ENCODE results near the gene MTERF1.

Gene MTERF1

DNA sequence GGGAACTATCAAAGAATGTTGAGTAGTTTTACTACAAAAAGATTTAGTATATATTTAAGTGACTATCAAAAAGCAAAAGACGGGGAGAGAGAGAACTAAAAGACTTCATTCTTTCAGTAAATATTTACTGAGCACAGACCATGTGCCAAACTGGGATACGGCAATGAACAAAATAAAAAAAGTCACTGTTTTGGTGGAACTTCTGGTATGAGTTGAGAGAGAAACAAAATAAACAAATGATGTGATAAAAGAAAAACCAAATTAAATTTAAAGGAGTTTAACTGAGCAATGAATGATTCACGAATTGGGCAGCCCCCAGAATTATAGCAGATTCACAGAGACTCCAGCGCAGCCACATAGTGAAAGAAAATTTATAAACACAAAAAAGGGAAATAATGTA, 42.4 kb upstream of the MTERF1 start:
- Histone ChIP-seq H3K27me3 (ENCODE audit: insufficient read depth, low read length, poor library complexity) (no peaks in the 10 kb centered on the region), H3K9me3 (ENCODE audit: insufficient read depth, low read length, severe bottlenecking) (no peaks in the 10 kb centered on the region), H4K20me1 (ENCODE audit: insufficient read depth, low read length) (no peaks in the 10 kb centered on the region), H3K4me1 (ENCODE audit: insufficient read depth, low read length) (no peaks in the 10 kb centered on the region), H3K79me2 (ENCODE audit: insufficient read depth, low read length) (no peaks in the 10 kb centered on the region), H2AFZ (ENCODE audit: low read depth, low read length) (no peak overlapping the region), H3K27ac (ENCODE audit: low read length) (no peak overlapping the region), H3K4me2 (ENCODE audit: insufficient read depth, low read length) (no peak overlapping the region), H3K36me3 (ENCODE audit: insufficient read depth, low read length) (no peaks in the 10 kb centered on the region), H3K4me3 (ENCODE audit: low read depth in 1 of 2, low read length in 2 of 2) (no peak overlapping the region), H3K9ac (ENCODE audit: low read depth, low read length) (no peak overlapping the region)
- DNase-seq: no peak
- ATAC-seq (ENCODE audit: insufficient read depth, low read depth): no peak
- TF ChIP-seq, protein P1, sequence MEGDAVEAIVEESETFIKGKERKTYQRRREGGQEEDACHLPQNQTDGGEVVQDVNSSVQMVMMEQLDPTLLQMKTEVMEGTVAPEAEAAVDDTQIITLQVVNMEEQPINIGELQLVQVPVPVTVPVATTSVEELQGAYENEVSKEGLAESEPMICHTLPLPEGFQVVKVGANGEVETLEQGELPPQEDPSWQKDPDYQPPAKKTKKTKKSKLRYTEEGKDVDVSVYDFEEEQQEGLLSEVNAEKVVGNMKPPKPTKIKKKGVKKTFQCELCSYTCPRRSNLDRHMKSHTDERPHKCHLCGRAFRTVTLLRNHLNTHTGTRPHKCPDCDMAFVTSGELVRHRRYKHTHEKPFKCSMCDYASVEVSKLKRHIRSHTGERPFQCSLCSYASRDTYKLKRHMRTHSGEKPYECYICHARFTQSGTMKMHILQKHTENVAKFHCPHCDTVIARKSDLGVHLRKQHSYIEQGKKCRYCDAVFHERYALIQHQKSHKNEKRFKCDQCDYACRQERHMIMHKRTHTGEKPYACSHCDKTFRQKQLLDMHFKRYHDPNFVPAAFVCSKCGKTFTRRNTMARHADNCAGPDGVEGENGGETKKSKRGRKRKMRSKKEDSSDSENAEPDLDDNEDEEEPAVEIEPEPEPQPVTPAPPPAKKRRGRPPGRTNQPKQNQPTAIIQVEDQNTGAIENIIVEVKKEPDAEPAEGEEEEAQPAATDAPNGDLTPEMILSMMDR (IDR thresholded peaks at IDR 0.05; ENCODE audit: borderline replicate concordance, extremely low read depth, low read length, poor library complexity, severe bottlenecking): no peak

DNA sequence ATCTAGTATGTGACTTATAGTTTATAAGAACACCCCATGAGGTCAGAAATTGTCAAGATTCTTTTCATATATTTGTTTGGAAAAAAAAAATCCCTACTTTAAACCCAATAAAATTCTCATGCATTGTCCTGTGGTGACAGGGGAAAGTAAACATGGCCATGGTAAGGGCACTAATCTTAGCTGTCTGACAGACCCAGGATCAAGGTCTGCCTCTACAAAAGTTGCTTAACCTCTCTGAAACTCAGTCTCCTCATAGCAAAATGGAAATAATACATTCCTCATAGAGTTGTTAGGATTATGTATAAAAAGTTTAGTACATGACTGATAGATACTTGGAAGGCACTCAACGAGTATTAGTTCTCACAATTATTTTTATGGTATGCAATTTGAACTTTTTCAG, 37.9 kb upstream of the MTERF1 start:
- TF ChIP-seq, protein P1 (IDR thresholded peaks at IDR 0.05; ENCODE audit: borderline replicate concordance, extremely low read depth, low read length, poor library complexity, severe bottlenecking): no peak
- TF ChIP-seq EZH2 (IDR thresholded peaks at IDR 0.05; ENCODE audit: borderline replicate concordance, low read depth, low read length, severe bottlenecking): no peak
- ATAC-seq (ENCODE audit: insufficient read depth, low read depth): no peak
- no peaks in the 10 kb centered on the region for H3K9me3 ChIP-seq (ENCODE audit: insufficient read depth, low read length, severe bottlenecking)
- no peaks in the 10 kb centered on the region for H3K27me3 ChIP-seq (ENCODE audit: insufficient read depth, low read length, poor library complexity)
- no peaks in the 10 kb centered on the region for H4K20me1 ChIP-seq (ENCODE audit: insufficient read depth, low read length)
- H3K4me2 ChIP-seq (ENCODE audit: insufficient read depth, low read length): no peak overlapping the region
- no peaks in the 10 kb centered on the region for H3K79me2 ChIP-seq (ENCODE audit: insufficient read depth, low read length)
- H3K9ac ChIP-seq (ENCODE audit: low read depth, low read length): no peak overlapping the region
- H3K36me3 ChIP-seq (ENCODE audit: insufficient read depth, low read length): no peaks in the 10 kb centered on the region
- no peak overlapping the region for H2AFZ ChIP-seq (ENCODE audit: low read depth, low read length)
- no peak overlapping the region for H3K27ac ChIP-seq (ENCODE audit: low read length)
- no peak overlapping the region for H3K4me3 ChIP-seq (ENCODE audit: low read depth in 1 of 2, low read length in 2 of 2)
- no peak for DNase-seq
- no peaks in the 10 kb centered on the region for H3K4me1 ChIP-seq (ENCODE audit: insufficient read depth, low read length)

DNA sequence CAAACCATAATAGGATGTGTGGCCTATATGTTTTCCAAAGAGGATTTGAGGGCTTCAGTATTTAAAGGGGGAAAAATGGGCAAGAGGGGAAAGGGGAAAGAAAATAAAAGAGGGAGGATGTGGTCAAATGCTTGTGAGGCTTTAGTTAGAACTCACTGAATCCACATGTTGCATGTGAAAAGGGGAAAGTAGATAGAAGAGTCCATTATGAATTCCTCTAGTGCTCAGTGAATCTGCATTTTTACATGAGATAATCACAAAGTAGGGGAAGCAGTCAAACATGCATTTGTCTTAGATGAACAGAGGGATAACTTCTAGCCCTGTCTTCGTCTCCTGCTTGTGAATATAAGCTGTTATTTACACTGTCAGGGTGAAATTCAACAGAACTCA, 35.5 kb upstream of the MTERF1 start:
- DNase-seq (no peak), ATAC-seq (ENCODE audit: insufficient read depth, low read depth) (no peak)
- H3K36me3 ChIP-seq (ENCODE audit: insufficient read depth, low read length): no peaks in the 10 kb centered on the region
- no peaks in the 10 kb centered on the region for H3K9me3 ChIP-seq (ENCODE audit: insufficient read depth, low read length, severe bottlenecking)
- H3K4me3 ChIP-seq (ENCODE audit: low read depth in 1 of 2, low read length in 2 of 2): no peak overlapping the region
- no peak overlapping the region for H3K4me2 ChIP-seq (ENCODE audit: insufficient read depth, low read length)
- no peaks in the 10 kb centered on the region for H3K27me3 ChIP-seq (ENCODE audit: insufficient read depth, low read length, poor library complexity)
- H3K9ac ChIP-seq (ENCODE audit: low read depth, low read length): no peak overlapping the region
- no peak for TF ChIP-seq EZH2 (IDR thresholded peaks at IDR 0.05; ENCODE audit: borderline replicate concordance, low read depth, low read length, severe bottlenecking)
- TF ChIP-seq, protein P1 (IDR thresholded peaks at IDR 0.05; ENCODE audit: borderline replicate concordance, extremely low read depth, low read length, poor library complexity, severe bottlenecking): no peak
- H3K4me1 ChIP-seq (ENCODE audit: insufficient read depth, low read length): no peaks in the 10 kb centered on the region
- H3K79me2 ChIP-seq (ENCODE audit: insufficient read depth, low read length): no peaks in the 10 kb centered on the region
- H4K20me1 ChIP-seq (ENCODE audit: insufficient read depth, low read length): no peaks in the 10 kb centered on the region
- no peak overlapping the region for H2AFZ ChIP-seq (ENCODE audit: low read depth, low read length)
- H3K27ac ChIP-seq (ENCODE audit: low read length): no peak overlapping the region

DNA sequence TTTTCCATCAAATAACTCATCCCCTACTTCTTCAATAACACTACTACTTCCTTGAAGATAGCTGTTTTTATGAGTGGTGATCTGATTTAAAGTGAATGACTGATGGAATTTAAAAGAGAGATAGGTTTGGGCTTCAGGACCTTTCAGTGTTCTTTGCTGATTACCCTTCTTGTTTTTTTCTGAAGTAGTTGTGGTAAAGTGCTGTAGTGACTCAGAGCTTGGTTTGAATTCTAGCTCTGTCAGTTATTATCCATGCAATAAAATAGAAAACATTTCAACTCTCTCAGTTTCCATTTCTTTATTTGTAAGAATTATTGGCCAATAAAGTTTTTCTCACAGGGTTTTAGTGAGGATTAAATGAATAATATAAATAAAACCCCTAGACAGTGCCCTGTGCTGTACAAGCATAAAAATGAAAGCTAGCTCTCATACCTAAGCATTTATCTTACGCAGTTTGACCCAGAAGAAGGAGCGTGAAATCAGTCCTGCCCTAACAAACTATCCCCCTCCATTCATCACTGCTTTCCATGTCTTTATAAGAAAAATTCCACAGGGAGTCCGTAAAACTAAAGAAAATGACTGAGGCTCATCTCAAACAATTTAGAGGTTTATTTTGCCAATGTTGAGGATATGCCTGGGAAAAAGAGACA, 35.0 kb upstream of the MTERF1 start:
- Histone ChIP-seq H3K27me3 (ENCODE audit: insufficient read depth, low read length, poor library complexity) (no peaks in the 10 kb centered on the region), H3K27ac (ENCODE audit: low read length) (no peak overlapping the region), H3K79me2 (ENCODE audit: insufficient read depth, low read length) (no peaks in the 10 kb centered on the region), H3K36me3 (ENCODE audit: insufficient read depth, low read length) (no peaks in the 10 kb centered on the region), H3K4me3 (ENCODE audit: low read depth in 1 of 2, low read length in 2 of 2) (no peak overlapping the region), H2AFZ (ENCODE audit: low read depth, low read length) (no peak overlapping the region), H3K9me3 (ENCODE audit: insufficient read depth, low read length, severe bottlenecking) (no peaks in the 10 kb centered on the region), H3K9ac (ENCODE audit: low read depth, low read length) (no peak overlapping the region), H3K4me1 (ENCODE audit: insufficient read depth, low read length) (no peaks in the 10 kb centered on the region), H3K4me2 (ENCODE audit: insufficient read depth, low read length) (no peak overlapping the region), H4K20me1 (ENCODE audit: insufficient read depth, low read length) (no peaks in the 10 kb centered on the region)
- ATAC-seq (ENCODE audit: insufficient read depth, low read depth) (no peak), DNase-seq (no peak)
- TF ChIP-seq, protein P1 (IDR thresholded peaks at IDR 0.05; ENCODE audit: borderline replicate concordance, extremely low read depth, low read length, poor library complexity, severe bottlenecking): no peak
- no peak for TF ChIP-seq EZH2 (IDR thresholded peaks at IDR 0.05; ENCODE audit: borderline replicate concordance, low read depth, low read length, severe bottlenecking)

Data from DND-41 (cell line).